NOMO-1 (cell line): Measurements from ENCODE around the gene CDK9.

ENCODE experiments used
- DNase-seq, 2 experiments: peaks; one replicate each; lab custom pipeline; 2025; ENCODE audit not compliant: unreplicated experiment in 2 of 2; lab: John Stamatoyannopoulos, UW

Gene CDK9

DNA sequence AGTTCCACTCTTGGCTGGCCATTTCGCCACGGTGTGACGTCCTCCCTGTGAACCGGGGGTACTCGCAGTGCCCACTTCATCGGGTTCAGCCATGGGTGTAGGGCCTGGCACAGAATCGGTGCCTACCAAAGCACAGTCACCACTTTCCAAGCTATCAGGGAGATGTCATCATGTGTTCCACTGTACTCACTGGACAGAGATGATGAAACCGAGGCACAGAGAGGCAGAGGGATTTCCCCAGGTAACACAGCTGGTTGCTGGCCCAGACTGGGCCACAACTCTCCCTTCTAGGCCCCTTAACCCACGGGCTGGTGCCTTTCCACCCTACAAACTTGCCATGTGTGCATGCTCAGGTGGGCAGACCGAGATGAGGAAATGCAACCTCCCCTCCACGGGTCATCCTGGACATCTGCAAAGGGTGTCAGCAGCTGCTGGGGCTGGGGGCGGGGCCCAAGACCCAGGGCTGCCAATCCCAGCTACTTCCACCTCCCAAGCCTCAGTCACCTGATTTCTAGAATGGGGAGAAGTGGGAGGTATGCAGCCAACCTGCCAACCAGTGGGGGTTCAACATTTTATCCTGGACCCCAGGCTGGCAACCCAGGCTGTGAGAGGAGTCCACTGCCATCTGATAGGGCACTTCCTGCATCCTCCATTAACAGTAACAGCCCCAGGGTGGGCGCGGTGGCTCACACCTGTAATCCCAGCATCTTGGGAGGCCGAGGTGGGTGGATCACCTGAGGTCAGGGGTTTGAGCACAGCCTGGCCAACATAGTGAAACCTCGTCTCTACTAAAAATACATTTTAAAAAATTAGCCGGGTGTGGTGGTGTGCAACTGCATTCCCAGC is 6.5 kb upstream of the CDK9 start:
- DNase-seq = peak; percentile 71 to 74

DNA sequence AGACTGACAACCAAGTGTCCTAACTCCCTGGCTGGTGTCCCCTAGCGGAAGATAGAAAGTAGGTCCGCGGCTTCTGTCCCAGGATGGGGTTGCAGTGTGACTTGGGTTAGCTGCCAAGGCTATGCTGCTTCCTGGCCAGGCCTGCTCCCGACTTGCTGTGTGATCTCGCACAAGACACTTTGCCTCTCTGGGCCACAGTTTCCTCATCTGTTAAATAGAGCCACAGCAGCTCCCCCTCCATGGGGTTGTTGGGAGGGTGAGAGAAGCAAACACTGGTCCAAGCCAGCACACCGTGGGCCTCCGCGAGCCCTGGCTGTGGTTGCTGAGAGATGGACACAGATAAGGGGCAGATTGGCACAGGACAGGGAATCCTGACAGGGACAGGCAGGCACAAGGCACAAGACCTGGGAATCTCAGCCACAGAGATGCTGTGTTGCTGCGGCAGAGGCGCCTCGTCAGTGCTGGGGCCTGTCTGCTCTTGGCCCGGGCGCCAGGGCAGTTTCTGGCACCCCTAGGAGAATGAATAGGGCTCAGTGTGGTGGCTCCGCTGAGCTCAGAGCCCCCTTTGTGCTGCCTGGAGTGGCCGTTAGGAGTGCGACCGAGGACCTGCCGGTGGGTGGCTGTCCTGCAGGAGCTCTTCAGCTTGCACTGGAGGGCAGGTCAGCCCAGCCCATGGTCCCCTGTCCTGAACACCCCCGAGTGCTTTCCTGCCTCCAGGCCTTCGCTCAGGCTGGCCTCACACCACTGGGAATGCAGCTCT is 5.5 kb upstream of the CDK9 start:
- no peak for DNase-seq

DNA sequence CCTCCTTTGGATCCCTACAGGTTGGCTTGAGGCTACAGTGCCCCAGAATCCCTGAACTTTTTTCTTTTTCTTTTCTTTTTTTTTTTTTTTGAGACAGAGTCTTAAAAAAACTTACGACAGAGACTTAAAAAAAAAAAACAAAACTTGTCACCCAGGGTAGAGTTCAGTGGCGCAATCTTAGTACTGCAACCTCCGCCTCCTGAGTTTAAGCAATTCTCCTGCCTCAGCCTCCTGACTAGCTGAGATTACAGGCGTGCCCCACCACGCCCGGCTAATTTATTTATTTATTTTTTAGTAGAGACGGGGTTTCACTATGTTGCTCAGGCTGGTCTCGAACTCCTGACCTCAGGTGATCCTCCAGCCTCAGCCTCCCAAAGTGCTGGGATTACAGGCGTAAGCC is 4.9 kb upstream of the CDK9 start:
- peak; percentile 58 to 73 for DNase-seq

DNA sequence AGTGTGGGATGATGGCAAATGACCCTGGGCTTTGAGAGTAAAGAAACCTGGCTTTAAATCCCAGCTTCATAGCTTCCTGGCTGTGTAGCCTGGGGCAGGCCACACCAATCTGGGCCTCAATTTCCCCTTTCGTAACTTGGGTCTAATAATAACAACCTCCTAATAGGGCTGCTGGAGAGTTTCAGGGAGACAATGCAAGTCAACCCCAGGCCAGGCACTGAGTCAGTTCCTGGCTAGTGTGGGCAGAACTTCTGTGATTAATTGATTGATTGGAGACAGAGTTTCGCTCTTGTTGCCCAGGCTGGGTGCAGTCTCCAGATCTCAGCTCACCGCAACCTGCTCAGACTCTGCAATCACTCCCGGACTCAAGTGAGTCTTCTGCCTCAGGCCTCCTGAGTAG is 4.0 kb upstream of the CDK9 start:
- no peak for DNase-seq

DNA sequence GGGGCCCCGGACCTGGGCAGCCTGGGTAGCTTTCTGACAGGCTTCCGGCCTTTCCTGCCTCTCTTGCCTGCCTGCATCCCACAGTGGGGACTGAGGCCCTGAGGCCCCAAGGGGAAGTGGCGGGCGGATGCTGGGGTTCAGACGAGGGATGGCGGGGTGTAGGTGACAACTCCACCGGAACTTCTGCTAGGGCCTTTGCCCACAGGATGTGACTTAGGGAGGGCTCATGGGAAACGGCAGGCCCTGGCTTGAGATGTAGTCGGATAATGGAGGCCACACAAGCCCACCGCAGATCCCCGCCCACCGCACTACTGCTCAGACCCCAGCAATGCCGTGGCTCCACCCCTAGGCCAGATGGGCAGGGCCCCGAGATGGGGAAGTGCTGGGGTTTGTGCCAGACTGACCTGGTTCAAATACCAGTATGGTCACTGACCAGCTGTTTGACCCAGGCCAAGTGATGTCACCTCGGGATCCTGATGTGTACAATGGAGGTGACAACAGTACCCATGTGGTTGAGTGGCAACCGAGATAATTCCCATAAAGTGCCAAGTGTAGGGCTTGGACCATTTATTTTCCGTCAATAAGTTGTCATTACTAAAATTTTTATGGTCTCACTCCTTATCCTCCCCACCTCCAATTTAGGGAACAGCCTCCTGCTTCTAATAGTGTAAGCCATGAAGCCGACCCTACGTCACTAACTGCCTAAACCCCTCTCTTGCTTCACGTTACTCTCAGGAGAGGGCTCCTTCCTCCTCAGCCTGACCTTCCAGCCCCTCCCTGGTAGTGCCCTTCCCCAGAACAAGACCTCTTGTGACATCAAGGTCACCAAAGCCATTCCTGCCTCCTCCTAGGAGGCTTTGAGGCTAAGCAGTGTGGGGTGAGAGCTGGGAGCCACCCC is 2.5 kb upstream of the CDK9 start:
- peak; percentile 94 to 97 for DNase-seq

DNA sequence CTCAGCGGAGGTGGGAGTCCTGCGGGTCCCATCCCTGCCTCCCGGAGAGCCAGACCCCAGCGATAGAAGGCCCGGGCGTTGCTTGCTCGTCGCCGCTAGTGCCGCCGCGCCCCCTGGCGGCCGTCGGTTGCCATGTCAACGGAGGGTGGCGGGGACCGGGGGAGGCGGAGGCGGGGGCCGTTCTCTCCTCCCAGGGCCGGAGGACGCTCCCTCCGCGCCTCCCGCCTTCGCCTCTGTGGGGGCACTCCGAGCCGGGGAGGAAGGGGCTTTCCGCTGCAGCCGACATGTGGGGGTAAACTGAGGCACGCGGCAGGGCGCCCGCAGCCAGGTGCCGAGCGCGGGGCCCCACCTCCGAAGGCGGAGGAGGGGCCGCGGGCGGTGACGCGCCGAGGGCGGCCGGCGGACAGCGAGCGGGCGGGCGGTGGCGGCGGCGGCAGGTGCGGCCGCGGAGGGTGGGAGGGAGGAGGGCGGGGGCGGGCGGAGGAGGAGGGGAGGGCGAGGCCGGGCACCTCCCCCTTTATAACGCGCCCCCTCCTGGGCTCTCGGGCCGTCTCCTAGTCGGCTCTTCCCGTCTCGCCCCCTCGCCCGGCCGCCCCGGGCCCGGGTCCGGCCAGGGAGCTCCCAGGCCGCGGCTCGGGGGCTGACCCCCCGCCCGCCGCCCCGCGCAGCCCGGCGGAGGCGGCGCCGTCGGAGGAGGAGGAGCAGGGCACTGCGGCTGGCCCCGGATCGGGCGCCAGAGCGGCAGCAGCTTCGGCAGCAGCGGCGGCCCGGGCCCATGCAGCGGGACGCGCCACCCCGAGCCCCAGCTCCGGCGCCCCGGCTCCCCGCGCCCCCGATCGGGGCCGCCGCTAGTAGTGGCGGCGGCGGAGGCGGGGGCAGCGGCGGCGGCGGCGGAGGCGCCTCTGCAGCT is 556 bp upstream of the CDK9 start:
- peak; percentile 82 to 84 for DNase-seq

DNA sequence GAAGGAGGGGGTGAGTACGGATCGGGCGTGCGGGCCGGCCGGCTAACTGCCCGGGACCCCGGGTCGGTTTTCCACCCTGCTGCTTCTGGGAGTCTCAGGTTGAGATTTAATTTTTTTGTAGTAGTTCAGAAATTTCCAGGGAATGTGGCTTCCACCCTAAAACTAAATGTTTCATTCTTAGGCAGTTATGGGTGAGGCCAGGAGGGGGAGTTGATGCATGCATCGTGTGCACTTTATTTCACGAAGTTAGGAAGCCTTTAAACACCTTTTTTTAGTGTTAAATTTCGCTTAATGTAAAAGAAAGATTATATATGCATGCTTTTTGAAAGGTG is 905 bp downstream of the CDK9 start:
- no peak for DNase-seq

DNA sequence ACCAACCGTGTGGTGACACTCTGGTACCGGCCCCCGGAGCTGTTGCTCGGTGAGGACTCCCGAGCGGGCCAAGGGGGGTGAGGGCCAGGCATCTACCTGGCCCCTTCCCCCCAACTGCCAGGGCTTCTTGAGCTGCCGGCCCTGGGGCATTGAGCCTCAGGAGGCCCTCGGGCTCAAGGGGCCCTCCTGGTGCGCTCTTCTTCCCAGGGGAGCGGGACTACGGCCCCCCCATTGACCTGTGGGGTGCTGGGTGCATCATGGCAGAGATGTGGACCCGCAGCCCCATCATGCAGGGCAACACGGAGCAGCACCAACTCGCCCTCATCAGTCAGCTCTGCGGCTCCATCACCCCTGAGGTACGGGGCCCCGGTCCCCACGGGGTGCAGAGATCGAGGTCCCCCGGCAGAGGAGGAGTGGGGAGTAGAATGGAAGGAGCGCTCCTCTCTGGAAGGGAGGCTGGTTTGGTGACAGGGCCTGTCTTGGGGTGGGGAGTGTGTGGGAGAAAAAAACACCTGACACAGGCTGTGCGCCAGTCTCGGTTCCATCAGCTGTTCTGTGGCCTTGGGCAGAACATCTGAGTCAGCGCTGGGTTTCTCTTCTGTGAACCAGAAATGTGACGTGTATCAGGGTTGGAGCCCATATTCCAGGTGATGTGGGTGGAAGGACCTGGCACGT is 2.6 kb downstream of the CDK9 start:
- no peak for DNase-seq

DNA sequence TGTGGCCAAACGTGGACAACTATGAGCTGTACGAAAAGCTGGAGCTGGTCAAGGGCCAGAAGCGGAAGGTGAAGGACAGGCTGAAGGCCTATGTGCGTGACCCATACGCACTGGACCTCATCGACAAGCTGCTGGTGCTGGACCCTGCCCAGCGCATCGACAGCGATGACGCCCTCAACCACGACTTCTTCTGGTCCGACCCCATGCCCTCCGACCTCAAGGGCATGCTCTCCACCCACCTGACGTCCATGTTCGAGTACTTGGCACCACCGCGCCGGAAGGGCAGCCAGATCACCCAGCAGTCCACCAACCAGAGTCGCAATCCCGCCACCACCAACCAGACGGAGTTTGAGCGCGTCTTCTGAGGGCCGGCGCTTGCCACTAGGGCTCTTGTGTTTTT is 3.3 kb downstream of the CDK9 start:
- no peak for DNase-seq

DNA sequence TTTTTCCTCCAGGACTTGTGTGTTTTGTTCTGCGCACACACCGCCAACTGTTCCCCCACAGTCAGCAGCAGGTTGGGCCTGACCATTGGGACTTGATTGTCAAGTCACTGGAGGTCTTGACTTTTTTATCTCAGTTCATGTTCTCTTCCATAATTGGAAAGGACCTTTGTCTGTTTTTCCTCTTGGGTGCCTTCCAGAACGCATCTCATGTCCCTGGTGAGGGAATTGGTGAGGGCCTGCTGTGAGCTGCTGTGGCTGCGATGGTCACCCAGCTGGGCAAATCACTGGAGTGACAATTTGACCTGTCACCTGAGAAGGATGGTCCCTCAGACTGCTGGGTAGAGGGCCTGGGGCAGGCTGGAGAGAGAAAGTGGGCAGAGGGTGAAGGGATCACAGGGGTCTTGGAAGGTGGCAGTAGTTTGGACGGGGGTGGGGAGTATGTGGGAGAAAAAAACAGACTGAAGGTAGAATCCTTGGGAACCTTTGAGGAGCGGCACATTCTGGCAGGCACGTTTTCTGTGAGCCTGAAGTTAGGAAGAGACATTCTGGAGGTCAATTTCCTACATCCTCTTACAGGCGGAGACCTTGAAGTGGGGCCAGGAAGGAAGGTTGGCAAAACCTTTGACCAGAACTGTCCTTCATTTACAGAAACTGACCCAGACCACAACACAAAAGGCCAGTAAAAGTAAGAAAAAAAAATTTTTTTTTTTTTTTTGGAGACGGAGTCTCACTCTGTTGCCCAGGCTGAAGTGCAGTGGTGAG is 4.4 kb downstream of the CDK9 start:
- no peak for DNase-seq

DNA sequence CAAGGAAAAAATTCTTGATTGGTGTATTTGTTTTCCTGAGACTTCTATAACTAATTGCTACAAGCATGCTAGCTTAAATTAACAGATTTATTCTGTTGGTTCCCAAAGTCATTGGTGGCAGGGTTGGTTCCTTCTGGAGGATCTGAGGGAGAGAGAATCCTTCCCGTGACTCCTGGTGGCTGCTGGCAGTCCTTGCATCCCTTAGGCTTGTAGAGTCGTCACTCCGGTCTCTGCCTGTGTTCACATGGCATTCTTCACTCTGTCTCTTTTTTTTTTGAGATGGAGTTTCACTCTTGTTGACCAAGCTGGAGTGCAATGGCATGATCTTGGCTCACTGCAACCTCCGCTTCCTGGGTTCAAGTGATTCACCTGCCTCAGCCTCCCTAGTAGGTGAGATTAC is 5.3 kb downstream of the CDK9 start:
- no peak for DNase-seq

DNA sequence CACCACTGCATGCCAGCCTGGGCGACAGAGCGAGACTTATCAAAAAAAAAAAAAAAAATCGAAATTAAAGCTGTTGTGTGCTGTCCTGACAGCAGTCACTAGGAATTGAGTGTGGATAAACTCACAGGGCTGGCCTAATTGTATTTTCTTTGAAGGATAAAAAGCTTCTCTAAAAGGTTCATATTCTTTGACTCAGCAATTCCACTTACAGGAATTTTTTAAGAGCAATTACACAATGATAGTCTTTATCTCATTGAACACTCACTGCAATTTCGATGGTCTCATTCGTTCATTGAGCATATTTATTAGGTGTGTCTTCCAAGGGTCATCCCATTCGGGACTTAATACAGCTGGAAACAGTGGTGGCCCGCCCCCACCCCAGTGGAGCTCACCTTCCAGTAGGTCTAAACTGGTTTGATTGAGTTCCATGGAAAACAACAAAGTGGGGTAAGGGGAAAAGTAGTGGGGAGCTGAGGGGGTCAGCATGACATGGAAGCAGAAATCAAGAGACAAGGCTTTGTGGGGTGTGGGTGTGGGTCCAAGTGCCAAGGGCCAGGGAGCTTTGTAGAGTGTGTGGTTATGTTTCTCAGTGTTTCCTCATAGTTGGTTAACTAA is 6.7 kb downstream of the CDK9 start:
- no peak for DNase-seq

DNA sequence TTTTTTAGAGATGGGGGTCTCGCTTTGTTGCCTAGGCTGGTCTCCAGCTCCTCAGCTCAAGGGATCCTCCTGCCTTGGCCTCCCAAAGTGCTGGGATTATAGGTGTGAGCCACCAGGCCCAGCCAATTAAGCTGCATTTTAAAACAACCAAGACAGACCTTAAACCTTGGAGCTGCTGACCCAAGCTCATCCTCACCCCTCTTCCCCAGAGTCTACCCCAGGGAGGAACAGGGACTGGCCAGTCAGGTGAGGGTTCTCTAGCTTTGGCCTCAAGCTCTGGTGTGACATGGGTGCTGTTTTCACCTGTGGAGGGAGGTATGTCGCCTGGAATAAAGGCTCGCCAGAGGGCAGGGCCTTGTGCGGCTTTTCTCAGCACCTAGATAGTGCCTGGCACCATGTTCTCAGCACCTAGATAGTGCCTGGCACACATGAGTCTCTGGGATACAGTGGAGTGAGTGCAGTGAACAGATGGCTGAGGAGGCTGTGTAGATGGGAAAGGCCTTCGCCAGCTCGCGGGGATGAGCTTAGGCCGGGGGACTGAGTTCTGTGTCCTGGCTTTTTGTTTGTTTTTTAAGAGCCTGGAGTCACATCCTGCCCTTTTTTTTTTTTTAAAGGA is 7.4 kb downstream of the CDK9 start:
- no peak for DNase-seq

DNA sequence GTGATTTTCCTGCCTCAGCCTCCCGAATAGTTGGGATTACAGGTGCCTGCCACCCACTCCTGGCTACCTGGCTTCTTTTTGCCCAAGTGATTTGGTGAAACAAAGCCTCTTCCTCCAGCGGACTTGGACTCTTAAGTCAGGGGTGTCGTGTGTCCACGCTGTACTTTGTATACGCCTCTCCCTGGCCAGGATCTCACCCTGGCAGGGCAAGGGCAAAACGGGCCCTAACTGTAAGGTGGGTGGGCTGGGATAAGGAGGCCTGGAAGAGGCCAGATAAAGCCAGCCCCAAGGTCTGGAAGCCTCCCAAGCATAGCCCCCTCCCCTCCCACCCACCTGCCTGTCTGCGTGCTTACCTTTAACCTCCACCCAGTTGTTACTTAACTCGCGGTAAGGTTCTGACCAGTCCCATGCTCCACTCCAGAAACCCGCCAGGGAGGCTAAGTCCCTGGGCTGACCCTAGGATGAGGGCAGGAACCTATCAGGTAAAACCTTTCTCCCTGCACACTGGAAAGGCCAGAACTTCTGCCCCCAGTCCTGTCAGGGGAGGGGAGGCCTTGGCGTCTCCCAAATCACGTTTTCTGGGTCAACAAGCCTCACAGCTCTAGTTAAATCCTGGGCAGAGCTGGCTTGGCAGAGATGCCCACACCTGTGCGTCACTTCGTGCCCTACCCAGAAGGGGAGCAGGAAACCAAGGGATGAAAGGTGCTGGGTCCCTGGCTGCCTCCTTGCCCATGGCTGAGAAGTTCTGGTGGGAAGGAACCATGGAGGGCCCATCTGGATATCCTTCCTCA is 8.4 kb downstream of the CDK9 start:
- no peak for DNase-seq

DNA sequence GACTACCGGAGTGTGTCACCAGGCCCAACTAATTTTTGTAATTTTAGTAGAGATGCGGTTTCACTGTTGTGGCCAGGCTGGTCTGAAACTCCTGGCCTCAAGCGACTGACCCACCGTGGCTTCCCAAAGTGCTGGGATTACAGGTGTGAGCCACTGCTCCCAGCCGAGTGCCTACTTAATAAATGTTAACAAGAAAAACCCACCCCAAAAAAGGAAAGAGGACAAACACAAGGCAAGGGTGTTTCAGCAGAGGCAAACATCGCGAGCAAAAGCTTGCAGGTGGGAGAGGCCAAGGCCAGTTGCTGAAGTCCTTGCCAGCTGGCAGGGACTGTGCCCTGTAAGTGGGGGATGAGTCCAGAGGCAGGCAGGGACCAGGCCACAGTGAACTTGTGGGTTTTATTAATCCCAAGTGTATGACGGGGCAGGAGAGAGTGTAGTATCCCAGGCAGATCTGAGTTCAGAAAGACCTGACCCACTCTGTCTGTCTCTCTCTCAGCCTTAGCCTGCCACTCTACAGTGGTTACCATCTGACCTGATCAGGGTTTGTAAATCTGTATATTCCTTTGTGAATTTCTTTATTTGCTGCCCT is 10.5 kb downstream of the CDK9 start:
- no peak for DNase-seq

DNA sequence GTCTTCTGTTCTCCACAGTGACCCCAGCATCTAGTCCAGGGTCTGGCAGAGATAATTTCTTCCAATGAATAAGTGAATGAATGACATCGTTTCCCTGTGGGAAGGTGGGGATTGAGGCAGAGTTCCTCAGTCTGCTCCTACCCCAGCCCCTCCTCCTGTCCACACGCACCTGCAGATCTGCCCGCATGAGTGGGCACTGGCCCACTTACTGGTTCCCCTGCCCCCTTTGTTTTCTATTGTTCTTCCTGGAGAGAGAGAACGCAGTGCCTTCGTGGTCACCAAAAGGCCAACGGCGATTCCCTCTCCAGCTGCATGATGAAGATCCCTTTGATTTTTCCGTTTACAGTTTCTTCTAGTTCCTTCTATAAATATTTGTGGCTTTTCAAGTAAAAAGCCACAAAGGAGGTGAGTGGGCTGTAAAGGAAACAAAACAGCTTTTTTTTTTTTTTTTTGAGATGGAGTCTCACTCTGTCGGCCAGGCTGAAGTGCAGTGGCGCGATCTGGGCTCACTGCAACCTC is 11.1 kb downstream of the CDK9 start:
- DNase-seq = peak in 1 of 2 experiments; percentile 38
